Urinary bladder (tissue), 4 donors: Measurements from ENCODE around the gene STAM. TPM values are rescaled to one million over a fixed set of nuclear protein-coding genes. Genes with fewer than 3 reads are reported as not detected.

Experiments
- DNase-seq: peaks from one replicate; pipeline ENCODE4 v3.0.0-alpha.2; 2015; ENCODE audit errors: extremely low spot score
- H3K27ac ChIP-seq: one replicate; pipeline ENCODE4 v1.5.1; 2013; ENCODE audit warnings: low read depth, mild to moderate bottlenecking, moderate library complexity
- H3K36me3 ChIP-seq: one replicate; pipeline ENCODE4 v1.6.1; 2013; ENCODE audit warnings: mild to moderate bottlenecking, moderate library complexity; ENCODE audit not compliant: insufficient read depth
- H3K4me1 ChIP-seq: one replicate; pipeline ENCODE4 v1.6.1; 2013; ENCODE audit warnings: mild to moderate bottlenecking, moderate library complexity; ENCODE audit not compliant: insufficient read depth
- H3K4me3 ChIP-seq: one replicate; pipeline ENCODE4 v1.5.1; 2013; ENCODE audit warnings: low read depth, low read length
- WGBS: extraction: QIAGEN DNeasy Blood & Tissue Kit; methylation state at CpG from one replicate; pipeline ENCODE4 v1.1.7; 2013; 5-methylcytosine and 5-hydroxymethylcytosine counted together
- polyA plus RNA-seq: library from polyadenylated mRNA; stranded (reverse); fragments of 200-250 nt; gene quantifications from one replicate; pipeline ENCODE4 v1.2.3, GENCODE V29; 2013
- total RNA-seq: library from RNA; depleted of rRNA; stranded (reverse); fragments of >200 nt; gene quantifications from one replicate; pipeline ENCODE4 v1.2.3, GENCODE V29; 2014
- donor health status: healthy with polysubstance abuse.
- donor health status: healthy.

Gene STAM
- total RNA-seq (55.0 TPM), polyA plus RNA-seq (12.5 TPM)

GRCh38 chr10:17643755-17644484 lies at the start of gene STAM:
Gene STAM, plus strand, starts transcription at chr10:17644151. Its CDS starts 189 bp downstream, at chr10:17644340.
- WGBS, result under 1% methylated on average over 37 of the region's 37 CpGs
- Histone ChIP-seq H3K36me3 (no peaks in the 10 kb centered on the region), H3K27ac (peak within 1 kb of the TSS; percentile 96), H3K4me3 (peak within 1 kb of the TSS; percentile 80), H3K4me1 (no peaks in the 10 kb centered on the region)
- peak; percentile 90 for DNase-seq

GRCh38 chr10:17597386-17597785 lies 46.6 kb upstream of the STAM start:
- H3K36me3 ChIP-seq, result no peaks in the 10 kb centered on the region
- no peaks in the 10 kb centered on the region for H3K4me1 ChIP-seq
- no peak overlapping the region for H3K27ac ChIP-seq
- DNase-seq, result no peak
- H3K4me3 ChIP-seq, result no peak overlapping the region
- 69% methylated on average over 3 of the region's 3 CpGs for WGBS

- Histone ChIP-seq H3K27ac (no peak overlapping the region), H3K36me3 (no peaks in the 10 kb centered on the region), H3K4me3 (no peak overlapping the region), H3K4me1 (no peaks in the 10 kb centered on the region)
- WGBS, result 61% methylated on average over 8 of the region's 8 CpGs
- DNase-seq, result no peak
Measured at GRCh38 chr10:17599089-17599488, 44.9 kb upstream of the STAM start.

- 87% methylated on average over 6 of the region's 6 CpGs for WGBS
- Histone ChIP-seq H3K4me1 (no peaks in the 10 kb centered on the region), H3K4me3 (no peak overlapping the region), H3K27ac (no peak overlapping the region), H3K36me3 (no peaks in the 10 kb centered on the region)
- DNase-seq, result no peak
Measured at GRCh38 chr10:17605936-17606335, 38.0 kb upstream of the STAM start.

- 73% methylated on average over 3 of the region's 3 CpGs for WGBS
Measured at GRCh38 chr10:17606547-17607040, 37.4 kb upstream of the STAM start.

GRCh38 chr10:17607060-17607459 lies 36.9 kb upstream of the STAM start:
- no peaks in the 10 kb centered on the region for H3K4me1 ChIP-seq
- no peak overlapping the region for H3K27ac ChIP-seq
- WGBS, result 63% methylated on average over 2 of the region's 2 CpGs
- H3K36me3 ChIP-seq, result no peaks in the 10 kb centered on the region
- DNase-seq, result no peak
- H3K4me3 ChIP-seq, result no peak overlapping the region

More at GRCh38 chr10:17606547-17607040, 37.4 kb upstream of the STAM start:
- Histone ChIP-seq H3K4me1 (no peaks in the 10 kb centered on the region), H3K27ac (no peak overlapping the region), H3K36me3 (no peaks in the 10 kb centered on the region), H3K4me3 (no peak overlapping the region)
- no peak for DNase-seq

GRCh38 chr10:17607603-17608332 lies 36.2 kb upstream of the STAM start:
- Histone ChIP-seq H3K36me3 (no peaks in the 10 kb centered on the region), H3K27ac (no peak overlapping the region), H3K4me1 (no peaks in the 10 kb centered on the region), H3K4me3 (no peak overlapping the region)
- no peak for DNase-seq
- 57% methylated on average over 9 of the region's 9 CpGs for WGBS

- H3K36me3 ChIP-seq, result no peaks in the 10 kb centered on the region
- 88% methylated on average over 13 of the region's 13 CpGs for WGBS
- no peak for DNase-seq
- no peak overlapping the region for H3K27ac ChIP-seq
- H3K4me1 ChIP-seq, result no peaks in the 10 kb centered on the region
- H3K4me3 ChIP-seq, result no peak overlapping the region
Measured at GRCh38 chr10:17609523-17610079, 34.4 kb upstream of the STAM start.

GRCh38 chr10:17616403-17617030 lies 27.4 kb upstream of the STAM start:
- Histone ChIP-seq H3K27ac (no peak overlapping the region), H3K4me1 (no peaks in the 10 kb centered on the region), H3K4me3 (peak overlapping the region; percentile 83), H3K36me3 (no peaks in the 10 kb centered on the region)
- 3% methylated on average over 48 of the region's 48 CpGs for WGBS
- DNase-seq, result no peak

- under 1% methylated on average over 92 of the region's 92 CpGs for WGBS
Measured at GRCh38 chr10:17617031-17617911, 26.7 kb upstream of the STAM start, which contains the start of gene HACD1. Gene HACD1, minus strand, starts transcription at chr10:17617374. Its CDS starts 35 bp downstream, at chr10:17617339.

GRCh38 chr10:17622061-17622460 lies 21.9 kb upstream of the STAM start:
- 74% methylated on average over 8 of the region's 8 CpGs for WGBS
- Histone ChIP-seq H3K27ac (no peak overlapping the region), H3K4me1 (no peaks in the 10 kb centered on the region), H3K36me3 (no peaks in the 10 kb centered on the region), H3K4me3 (no peak overlapping the region)
- no peak for DNase-seq

More at GRCh38 chr10:17617031-17617911, 26.7 kb upstream of the STAM start, which contains the start of gene HACD1:
- DNase-seq, result no peak
- Histone ChIP-seq H3K4me3 (peak within 1 kb of the TSS; percentile 83), H3K4me1 (no peaks in the 10 kb centered on the region), H3K36me3 (no peaks in the 10 kb centered on the region), H3K27ac (no peak within 1 kb of the TSS)

GRCh38 chr10:17624996-17625395 lies 19.0 kb upstream of the STAM start:
- Histone ChIP-seq H3K4me3 (no peak overlapping the region), H3K4me1 (no peaks in the 10 kb centered on the region), H3K36me3 (no peaks in the 10 kb centered on the region), H3K27ac (no peak overlapping the region)
- no peak for DNase-seq
- 53% methylated on average over 3 of the region's 3 CpGs for WGBS
